Measurements from ENCODE around the gene RNU7-1.

GRCh38 chr12:6967651-6968100, 24.1 kb downstream of the RNU7-1 start:
- TF ChIP-seq POLR2A (IDR thresholded peaks at IDR 0.05) (no peak), CTCF (IDR thresholded peaks at IDR 0.05) (no peak)

All from right lobe of liver (tissue), 4 donors.